ENCODE measurements around the gene APPL2. TPM values are rescaled to one million over a fixed set of nuclear protein-coding genes. Genes with fewer than 3 reads are reported as not detected.

APPL2 gene
- polyA plus RNA-seq, 3 donors = 6.4 to 19.8 (median 9.0) TPM

DNA sequence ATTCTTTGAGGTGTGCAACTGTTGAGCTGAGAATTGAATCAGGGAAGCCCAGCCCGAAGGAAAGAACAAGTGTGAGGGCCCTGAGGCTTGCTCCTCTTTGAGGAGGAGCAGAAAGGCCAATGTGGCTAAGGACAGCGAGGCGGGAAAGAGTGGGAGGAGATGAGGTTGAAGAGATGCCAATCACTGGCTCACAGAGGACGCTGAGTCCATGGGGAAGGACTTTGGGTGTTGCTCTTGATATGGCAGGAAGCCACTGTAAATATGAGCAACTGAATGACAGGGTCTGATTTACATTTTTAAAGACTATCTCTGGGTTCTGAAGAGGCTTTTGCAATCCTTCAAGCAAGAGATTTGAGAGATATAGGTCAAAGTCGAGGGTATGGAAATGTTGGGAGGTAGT lies 3.3 kb upstream of the APPL2 start:
- H3K27ac Mint-ChIP-seq = no peak overlapping the region
- intact Hi-C loops (cut with micrococcal nuclease) = no loop called here

DNA sequence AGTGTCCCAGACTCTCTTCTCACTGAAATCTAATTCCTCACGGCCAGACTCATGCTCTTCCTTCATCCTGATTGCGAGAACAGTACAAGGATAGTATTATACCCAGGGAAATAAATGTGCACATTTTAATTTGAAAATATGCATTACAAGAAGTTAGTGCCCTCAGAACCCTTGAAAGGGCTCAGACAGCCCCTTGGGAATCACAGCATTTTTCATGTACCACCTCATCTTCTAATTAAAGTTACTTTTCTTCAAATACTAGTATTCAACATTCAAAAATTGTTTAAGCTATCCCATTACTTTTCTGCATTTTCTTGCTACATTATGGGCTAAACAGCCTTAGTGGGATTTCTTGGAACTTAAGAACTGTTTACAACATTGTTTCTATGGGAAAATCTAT lies 1.7 kb upstream of the APPL2 start:
- no peak overlapping the region for H2AFZ ChIP-seq (ENCODE audit: insufficient read depth, low read depth, low read length, poor library complexity, severe bottlenecking)
- H3K9ac ChIP-seq (ENCODE audit: insufficient read depth, low read length, poor library complexity, severe bottlenecking) = no peak overlapping the region
- Mint-ChIP-seq H3K4me1 (peaks cover 23% of the 10 kb centered on the region), H3K4me3 (no peak overlapping the region), H3K27ac (no peak overlapping the region), H3K9me3 (no peaks in the 10 kb centered on the region), H3K27me3 (ENCODE audit: low read depth in 3 of 3) (peaks cover 1 to 5% (median 2%) of the 10 kb centered on the region in 3 donors), H3K36me3 (peaks cover under 1 to 2% of the 10 kb centered on the region in 2 donors)
- H3K27ac ChIP-seq (ENCODE audit: low read depth in 1 of 2, low read length in 2 of 2) = no peak overlapping the region
- no peak for TF ChIP-seq CTCF (IDR thresholded peaks at IDR 0.05)
- H3K4me2 ChIP-seq (replicated peaks; ENCODE audit: extremely low read depth, low read length, poor library complexity, severe bottlenecking) = no peak overlapping the region
- no peak overlapping the region for H3K4me3 ChIP-seq (replicated peaks in 1 of 3; ENCODE audit: low read depth in 2 of 3, low read length in 3 of 3)
- H3K4me1 ChIP-seq (ENCODE audit: control insufficient read depth in 1 of 2, insufficient read depth in 2 of 2, low read length in 2 of 2) = peaks cover 19 to 31% of the 10 kb centered on the region in 2 donors
- peaks cover 11% of the 10 kb centered on the region for H3K79me2 ChIP-seq (ENCODE audit: insufficient read depth, low read length)
- H3K27me3 ChIP-seq (ENCODE audit: control insufficient read depth in 2 of 2, insufficient read depth in 2 of 2, low read length in 2 of 2) = peaks cover 0 to 2% of the 10 kb centered on the region in 2 donors
- H4K20me1 ChIP-seq (ENCODE audit: insufficient read depth, low read length) = peaks cover 4% of the 10 kb centered on the region
- DNase-seq = no peak
- intact Hi-C loops (cut with micrococcal nuclease) = no loop called here
- H3K9me3 ChIP-seq (replicated peaks in 1 of 2; ENCODE audit: control insufficient read depth in 1 of 2, insufficient read depth in 1 of 2, low read length in 2 of 2) = no peaks in the 10 kb centered on the region
- H3K36me3 ChIP-seq (replicated peaks in 1 of 2; ENCODE audit: control insufficient read depth in 1 of 2, insufficient read depth in 2 of 2, low read length in 2 of 2) = no peaks in the 10 kb centered on the region
- no CpG with 5 or more reads among the region's 2 CpGs for WGBS (ENCODE audit: insufficient coverage)

More for the DNA sequence above, 3.3 kb upstream of the APPL2 start:
- Mint-ChIP-seq H3K4me3 (no peak overlapping the region), H3K4me1 (peaks cover 15% of the 10 kb centered on the region), H3K9me3 (peaks cover 0 to 3% (median 0%) of the 10 kb centered on the region in 7 donors), H3K27me3 (ENCODE audit: low read depth in 3 of 3) (peaks cover 2 to 5% (median 5%) of the 10 kb centered on the region in 3 donors), H3K36me3 (no peaks in the 10 kb centered on the region)
- no peak overlapping the region for H3K9ac ChIP-seq (ENCODE audit: insufficient read depth, low read length, poor library complexity, severe bottlenecking)
- H3K27ac ChIP-seq (ENCODE audit: low read depth in 1 of 2, low read length in 2 of 2) = no peak overlapping the region
- TF ChIP-seq CTCF (IDR thresholded peaks at IDR 0.05) = no peak
- H3K4me2 ChIP-seq (replicated peaks; ENCODE audit: extremely low read depth, low read length, poor library complexity, severe bottlenecking) = no peak overlapping the region
- H3K79me2 ChIP-seq (ENCODE audit: insufficient read depth, low read length) = peaks cover 6% of the 10 kb centered on the region
- no peak overlapping the region for H3K4me3 ChIP-seq (replicated peaks in 1 of 3; ENCODE audit: low read depth in 2 of 3, low read length in 3 of 3)
- peaks cover 16 to 29% of the 10 kb centered on the region in 2 donors for H3K4me1 ChIP-seq (ENCODE audit: control insufficient read depth in 1 of 2, insufficient read depth in 2 of 2, low read length in 2 of 2)
- no peaks in the 10 kb centered on the region for H3K36me3 ChIP-seq (replicated peaks in 1 of 2; ENCODE audit: control insufficient read depth in 1 of 2, insufficient read depth in 2 of 2, low read length in 2 of 2)
- DNase-seq = no peak
- no peaks in the 10 kb centered on the region for H3K9me3 ChIP-seq (replicated peaks in 1 of 2; ENCODE audit: control insufficient read depth in 1 of 2, insufficient read depth in 1 of 2, low read length in 2 of 2)
- 98% methylated on average over 5 of the region's 5 CpGs for WGBS (ENCODE audit: insufficient coverage)
- H2AFZ ChIP-seq (ENCODE audit: insufficient read depth, low read depth, low read length, poor library complexity, severe bottlenecking) = no peak overlapping the region
- H3K27me3 ChIP-seq (ENCODE audit: control insufficient read depth in 2 of 2, insufficient read depth in 2 of 2, low read length in 2 of 2) = peaks cover 0 to 3% of the 10 kb centered on the region in 2 donors
- no peaks in the 10 kb centered on the region for H4K20me1 ChIP-seq (ENCODE audit: insufficient read depth, low read length)
